Ishikawa (cell line): ENCODE results near the gene SLC25A33.

Source experiments
- CEBPB ChIP-seq: IDR thresholded peaks from 2 replicates; pipeline ENCODE4 v1.6.1; 2012
- NFIC ChIP-seq: IDR thresholded peaks from 2 replicates; pipeline ENCODE4 v1.6.1; 2012
- RAD21 ChIP-seq: IDR thresholded peaks from 2 replicates; pipeline ENCODE4 v1.6.1; 2012; ENCODE audit warnings: low read depth
- TF ChIP-seq, protein P1 (sequence below): IDR thresholded peaks from 2 replicates; pipeline ENCODE4 v1.6.1; 2012; ENCODE audit warnings: low read depth, mild to moderate bottlenecking
- TF ChIP-seq, protein P2 (sequence below): IDR thresholded peaks from 2 replicates; pipeline ENCODE4 v1.6.1; 2012

DNA sequence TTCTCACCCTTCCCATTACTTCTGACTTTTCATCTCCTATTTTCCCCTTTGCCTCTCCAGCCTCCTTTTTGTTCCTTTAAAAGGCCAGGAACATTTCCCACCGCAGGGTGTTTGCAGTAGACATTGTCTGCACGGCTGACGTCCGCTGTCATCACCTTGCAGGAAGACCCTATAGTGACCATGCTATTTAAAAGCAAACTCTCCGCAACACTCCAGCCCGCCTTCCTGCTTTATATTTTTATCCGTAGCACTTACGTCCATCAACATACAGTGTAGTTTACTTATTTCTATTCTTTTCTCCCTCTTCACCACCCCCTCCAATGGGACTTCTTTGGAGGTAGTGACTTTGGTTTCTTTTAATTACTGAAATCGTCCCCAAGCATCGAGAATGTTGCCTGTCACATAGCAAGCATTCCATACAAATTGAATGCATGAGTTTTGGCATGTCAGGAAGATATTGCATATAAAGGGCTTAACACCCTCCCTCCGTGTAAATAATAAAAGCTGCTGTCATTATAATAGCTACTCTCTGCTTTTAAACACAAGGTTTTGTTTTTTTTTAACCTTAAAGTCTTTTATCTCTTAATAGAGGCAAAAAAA is 19.8 kb downstream of the SLC25A33 start:
- TF ChIP-seq, protein P1, sequence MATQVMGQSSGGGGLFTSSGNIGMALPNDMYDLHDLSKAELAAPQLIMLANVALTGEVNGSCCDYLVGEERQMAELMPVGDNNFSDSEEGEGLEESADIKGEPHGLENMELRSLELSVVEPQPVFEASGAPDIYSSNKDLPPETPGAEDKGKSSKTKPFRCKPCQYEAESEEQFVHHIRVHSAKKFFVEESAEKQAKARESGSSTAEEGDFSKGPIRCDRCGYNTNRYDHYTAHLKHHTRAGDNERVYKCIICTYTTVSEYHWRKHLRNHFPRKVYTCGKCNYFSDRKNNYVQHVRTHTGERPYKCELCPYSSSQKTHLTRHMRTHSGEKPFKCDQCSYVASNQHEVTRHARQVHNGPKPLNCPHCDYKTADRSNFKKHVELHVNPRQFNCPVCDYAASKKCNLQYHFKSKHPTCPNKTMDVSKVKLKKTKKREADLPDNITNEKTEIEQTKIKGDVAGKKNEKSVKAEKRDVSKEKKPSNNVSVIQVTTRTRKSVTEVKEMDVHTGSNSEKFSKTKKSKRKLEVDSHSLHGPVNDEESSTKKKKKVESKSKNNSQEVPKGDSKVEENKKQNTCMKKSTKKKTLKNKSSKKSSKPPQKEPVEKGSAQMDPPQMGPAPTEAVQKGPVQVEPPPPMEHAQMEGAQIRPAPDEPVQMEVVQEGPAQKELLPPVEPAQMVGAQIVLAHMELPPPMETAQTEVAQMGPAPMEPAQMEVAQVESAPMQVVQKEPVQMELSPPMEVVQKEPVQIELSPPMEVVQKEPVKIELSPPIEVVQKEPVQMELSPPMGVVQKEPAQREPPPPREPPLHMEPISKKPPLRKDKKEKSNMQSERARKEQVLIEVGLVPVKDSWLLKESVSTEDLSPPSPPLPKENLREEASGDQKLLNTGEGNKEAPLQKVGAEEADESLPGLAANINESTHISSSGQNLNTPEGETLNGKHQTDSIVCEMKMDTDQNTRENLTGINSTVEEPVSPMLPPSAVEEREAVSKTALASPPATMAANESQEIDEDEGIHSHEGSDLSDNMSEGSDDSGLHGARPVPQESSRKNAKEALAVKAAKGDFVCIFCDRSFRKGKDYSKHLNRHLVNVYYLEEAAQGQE, result no peak
- TF ChIP-seq CEBPB (no peak), RAD21 (no peak), NFIC (no peak)
- TF ChIP-seq, protein P2, sequence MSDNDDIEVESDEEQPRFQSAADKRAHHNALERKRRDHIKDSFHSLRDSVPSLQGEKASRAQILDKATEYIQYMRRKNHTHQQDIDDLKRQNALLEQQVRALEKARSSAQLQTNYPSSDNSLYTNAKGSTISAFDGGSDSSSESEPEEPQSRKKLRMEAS, result no peak
